ENCODE results near the gene LHX4. TPM values are rescaled to one million over a fixed set of nuclear protein-coding genes. Genes with fewer than 3 reads are reported as not detected.

The LHX4 gene
- total and polyA plus RNA-seq, 2 of the 8 experiments (the other 6 are each of a cell fraction or from before 2014, with no cell fraction given) = 0.85 to 4.9 TPM

DNA sequence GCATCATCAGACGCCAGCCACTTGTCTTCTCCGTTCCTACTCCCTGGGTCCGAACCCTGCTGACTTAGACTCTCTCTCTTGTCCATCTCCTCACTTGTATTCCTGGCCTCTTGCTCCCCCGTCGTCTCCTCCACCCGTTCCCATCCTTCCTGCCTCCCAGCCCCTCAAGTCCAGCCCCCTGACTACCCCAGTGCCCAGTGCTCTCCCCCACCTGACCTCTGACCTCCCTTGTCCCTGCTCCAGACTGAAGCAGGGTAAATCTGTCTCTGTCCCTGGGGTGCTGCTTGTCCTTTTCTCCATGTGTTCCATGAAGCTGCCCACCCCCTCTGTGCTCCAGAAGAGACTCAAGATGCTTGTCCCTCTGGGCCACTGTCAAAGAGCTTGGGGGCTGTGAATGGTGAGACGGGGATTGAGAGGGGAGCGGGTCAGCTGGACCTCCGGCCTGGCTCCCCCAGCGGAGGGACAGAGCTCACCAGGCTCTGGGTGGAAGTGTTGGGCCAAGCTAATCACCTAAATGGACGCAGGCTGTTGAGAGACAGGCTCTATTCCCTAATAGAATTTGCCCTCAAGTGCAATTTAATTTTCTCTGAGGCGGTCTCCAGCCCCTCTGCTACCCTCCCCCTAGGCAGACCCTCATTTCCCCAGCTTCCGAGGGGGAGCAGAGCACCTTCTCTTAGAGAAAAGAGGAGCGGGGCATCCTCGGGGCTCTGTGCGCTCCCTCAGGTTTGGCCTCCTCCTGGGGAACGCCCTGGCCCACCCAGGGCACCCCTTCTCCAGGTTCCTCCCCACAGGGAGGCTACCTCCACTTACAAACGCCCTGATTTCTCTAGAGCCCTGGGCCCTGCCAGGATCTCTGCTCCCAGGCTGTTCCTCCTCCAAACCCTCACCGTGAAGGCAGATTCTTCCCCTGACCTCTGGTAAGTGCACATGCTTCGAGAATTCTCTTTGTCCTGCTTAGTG lies 11.0 kb upstream of the LHX4 start (continued):
- TF ChIP-seq ATF2 (IDR thresholded peaks at IDR 0.05; ENCODE audit: low read length) (no peak), SIRT6 (IDR thresholded peaks at IDR 0.05; ENCODE audit: low read length) (no peak), MAFK (IDR thresholded peaks at IDR 0.05; ENCODE audit: low read depth, low read length) (no peak), CEBPB (IDR thresholded peaks at IDR 0.05; ENCODE audit: low read depth, low read length) (no peak), TAF1 (IDR thresholded peaks at IDR 0.05; ENCODE audit: low read depth, low read length) (no peak), TBP (IDR thresholded peaks at IDR 0.05; ENCODE audit: low read depth, low read length) (no peak), SP2 (IDR thresholded peaks at IDR 0.05; ENCODE audit: low read length) (no peak), JUND (IDR thresholded peaks at IDR 0.05; ENCODE audit: low read length) (no peak)
- TF ChIP-seq, protein P1, sequence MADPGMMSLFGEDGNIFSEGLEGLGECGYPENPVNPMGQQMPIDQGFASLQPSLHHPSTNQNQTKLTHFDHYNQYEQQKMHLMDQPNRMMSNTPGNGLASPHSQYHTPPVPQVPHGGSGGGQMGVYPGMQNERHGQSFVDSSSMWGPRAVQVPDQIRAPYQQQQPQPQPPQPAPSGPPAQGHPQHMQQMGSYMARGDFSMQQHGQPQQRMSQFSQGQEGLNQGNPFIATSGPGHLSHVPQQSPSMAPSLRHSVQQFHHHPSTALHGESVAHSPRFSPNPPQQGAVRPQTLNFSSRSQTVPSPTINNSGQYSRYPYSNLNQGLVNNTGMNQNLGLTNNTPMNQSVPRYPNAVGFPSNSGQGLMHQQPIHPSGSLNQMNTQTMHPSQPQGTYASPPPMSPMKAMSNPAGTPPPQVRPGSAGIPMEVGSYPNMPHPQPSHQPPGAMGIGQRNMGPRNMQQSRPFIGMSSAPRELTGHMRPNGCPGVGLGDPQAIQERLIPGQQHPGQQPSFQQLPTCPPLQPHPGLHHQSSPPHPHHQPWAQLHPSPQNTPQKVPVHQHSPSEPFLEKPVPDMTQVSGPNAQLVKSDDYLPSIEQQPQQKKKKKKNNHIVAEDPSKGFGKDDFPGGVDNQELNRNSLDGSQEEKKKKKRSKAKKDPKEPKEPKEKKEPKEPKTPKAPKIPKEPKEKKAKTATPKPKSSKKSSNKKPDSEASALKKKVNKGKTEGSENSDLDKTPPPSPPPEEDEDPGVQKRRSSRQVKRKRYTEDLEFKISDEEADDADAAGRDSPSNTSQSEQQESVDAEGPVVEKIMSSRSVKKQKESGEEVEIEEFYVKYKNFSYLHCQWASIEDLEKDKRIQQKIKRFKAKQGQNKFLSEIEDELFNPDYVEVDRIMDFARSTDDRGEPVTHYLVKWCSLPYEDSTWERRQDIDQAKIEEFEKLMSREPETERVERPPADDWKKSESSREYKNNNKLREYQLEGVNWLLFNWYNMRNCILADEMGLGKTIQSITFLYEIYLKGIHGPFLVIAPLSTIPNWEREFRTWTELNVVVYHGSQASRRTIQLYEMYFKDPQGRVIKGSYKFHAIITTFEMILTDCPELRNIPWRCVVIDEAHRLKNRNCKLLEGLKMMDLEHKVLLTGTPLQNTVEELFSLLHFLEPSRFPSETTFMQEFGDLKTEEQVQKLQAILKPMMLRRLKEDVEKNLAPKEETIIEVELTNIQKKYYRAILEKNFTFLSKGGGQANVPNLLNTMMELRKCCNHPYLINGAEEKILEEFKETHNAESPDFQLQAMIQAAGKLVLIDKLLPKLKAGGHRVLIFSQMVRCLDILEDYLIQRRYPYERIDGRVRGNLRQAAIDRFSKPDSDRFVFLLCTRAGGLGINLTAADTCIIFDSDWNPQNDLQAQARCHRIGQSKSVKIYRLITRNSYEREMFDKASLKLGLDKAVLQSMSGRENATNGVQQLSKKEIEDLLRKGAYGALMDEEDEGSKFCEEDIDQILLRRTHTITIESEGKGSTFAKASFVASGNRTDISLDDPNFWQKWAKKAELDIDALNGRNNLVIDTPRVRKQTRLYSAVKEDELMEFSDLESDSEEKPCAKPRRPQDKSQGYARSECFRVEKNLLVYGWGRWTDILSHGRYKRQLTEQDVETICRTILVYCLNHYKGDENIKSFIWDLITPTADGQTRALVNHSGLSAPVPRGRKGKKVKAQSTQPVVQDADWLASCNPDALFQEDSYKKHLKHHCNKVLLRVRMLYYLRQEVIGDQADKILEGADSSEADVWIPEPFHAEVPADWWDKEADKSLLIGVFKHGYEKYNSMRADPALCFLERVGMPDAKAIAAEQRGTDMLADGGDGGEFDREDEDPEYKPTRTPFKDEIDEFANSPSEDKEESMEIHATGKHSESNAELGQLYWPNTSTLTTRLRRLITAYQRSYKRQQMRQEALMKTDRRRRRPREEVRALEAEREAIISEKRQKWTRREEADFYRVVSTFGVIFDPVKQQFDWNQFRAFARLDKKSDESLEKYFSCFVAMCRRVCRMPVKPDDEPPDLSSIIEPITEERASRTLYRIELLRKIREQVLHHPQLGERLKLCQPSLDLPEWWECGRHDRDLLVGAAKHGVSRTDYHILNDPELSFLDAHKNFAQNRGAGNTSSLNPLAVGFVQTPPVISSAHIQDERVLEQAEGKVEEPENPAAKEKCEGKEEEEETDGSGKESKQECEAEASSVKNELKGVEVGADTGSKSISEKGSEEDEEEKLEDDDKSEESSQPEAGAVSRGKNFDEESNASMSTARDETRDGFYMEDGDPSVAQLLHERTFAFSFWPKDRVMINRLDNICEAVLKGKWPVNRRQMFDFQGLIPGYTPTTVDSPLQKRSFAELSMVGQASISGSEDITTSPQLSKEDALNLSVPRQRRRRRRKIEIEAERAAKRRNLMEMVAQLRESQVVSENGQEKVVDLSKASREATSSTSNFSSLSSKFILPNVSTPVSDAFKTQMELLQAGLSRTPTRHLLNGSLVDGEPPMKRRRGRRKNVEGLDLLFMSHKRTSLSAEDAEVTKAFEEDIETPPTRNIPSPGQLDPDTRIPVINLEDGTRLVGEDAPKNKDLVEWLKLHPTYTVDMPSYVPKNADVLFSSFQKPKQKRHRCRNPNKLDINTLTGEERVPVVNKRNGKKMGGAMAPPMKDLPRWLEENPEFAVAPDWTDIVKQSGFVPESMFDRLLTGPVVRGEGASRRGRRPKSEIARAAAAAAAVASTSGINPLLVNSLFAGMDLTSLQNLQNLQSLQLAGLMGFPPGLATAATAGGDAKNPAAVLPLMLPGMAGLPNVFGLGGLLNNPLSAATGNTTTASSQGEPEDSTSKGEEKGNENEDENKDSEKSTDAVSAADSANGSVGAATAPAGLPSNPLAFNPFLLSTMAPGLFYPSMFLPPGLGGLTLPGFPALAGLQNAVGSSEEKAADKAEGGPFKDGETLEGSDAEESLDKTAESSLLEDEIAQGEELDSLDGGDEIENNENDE (IDR thresholded peaks at IDR 0.05; ENCODE audit: insufficient replicate concordance, low read length) = no peak

Data from H1 (cell line).